Activated CD8-positive, alpha-beta memory T cell treated with anti-CD3 and anti-CD28 coated beads, Interleukin-2, amount 10 ng/mL, durations not matched to agents 7 days and 5 days (primary cell): Measurements from ENCODE around the gene EPB41L5. TPM values are rescaled to one million over a fixed set of nuclear protein-coding genes. Genes with fewer than 3 reads are reported as not detected.
A peak's percentile ranks its signal among the peaks of the same experiment; 100 is the strongest.
"Not testable (repeated sequence)": the region's sequence is repeated elsewhere in the genome, so short reads cannot be mapped to it uniquely, and the experiment has no call there.

ENCODE experiments used
- ATAC-seq: fragments of 150-1000 bp; cut with Tn5 transposase; one replicate; pipeline ENCODE4 v1.10.0; 2021; ENCODE audit warnings: moderate library complexity
- CTCF ChIA-PET: fragments of 350-600 bp; sonication (Branson Sonifier 250); formaldehyde crosslinking; loops from one replicate; lab custom pipeline; 2021; ENCODE audit warnings: antibody characterized with exemption; lab: Charles Lee
- DNase-seq: peaks from one replicate; pipeline ENCODE4 v3.0.0-alpha.2; 2020
- H3K27ac Mint-ChIP-seq: one replicate; pipeline ENCODE4 v1.8.0; 2021; ENCODE audit warnings: mild to moderate bottlenecking, mixed read lengths
- H3K27me3 Mint-ChIP-seq: one replicate; pipeline ENCODE4 v1.8.0; 2021; ENCODE audit warnings: mixed read lengths
- H3K36me3 Mint-ChIP-seq: one replicate; pipeline ENCODE4 v1.8.0; 2021; ENCODE audit warnings: mild to moderate bottlenecking, mixed read lengths
- H3K4me1 Mint-ChIP-seq: one replicate; pipeline ENCODE4 v1.8.0; 2021; ENCODE audit warnings: mixed read lengths
- H3K4me3 Mint-ChIP-seq: one replicate; pipeline ENCODE4 v1.8.0; 2021; ENCODE audit warnings: mild to moderate bottlenecking, moderate library complexity, mixed read lengths
- H3K9me3 Mint-ChIP-seq: one replicate; pipeline ENCODE4 v1.8.0; 2022; ENCODE audit warnings: low read depth, mixed read lengths
- total RNA-seq, 2 experiments: library from RNA; stranded (reverse); gene quantifications; one replicate each; pipeline ENCODE4 v1.2.3, GENCODE V29; 2021

The EPB41L5 gene
- total RNA-seq, result 1 to 10 TPM; 1.9 to 2.2 TPM

DNA sequence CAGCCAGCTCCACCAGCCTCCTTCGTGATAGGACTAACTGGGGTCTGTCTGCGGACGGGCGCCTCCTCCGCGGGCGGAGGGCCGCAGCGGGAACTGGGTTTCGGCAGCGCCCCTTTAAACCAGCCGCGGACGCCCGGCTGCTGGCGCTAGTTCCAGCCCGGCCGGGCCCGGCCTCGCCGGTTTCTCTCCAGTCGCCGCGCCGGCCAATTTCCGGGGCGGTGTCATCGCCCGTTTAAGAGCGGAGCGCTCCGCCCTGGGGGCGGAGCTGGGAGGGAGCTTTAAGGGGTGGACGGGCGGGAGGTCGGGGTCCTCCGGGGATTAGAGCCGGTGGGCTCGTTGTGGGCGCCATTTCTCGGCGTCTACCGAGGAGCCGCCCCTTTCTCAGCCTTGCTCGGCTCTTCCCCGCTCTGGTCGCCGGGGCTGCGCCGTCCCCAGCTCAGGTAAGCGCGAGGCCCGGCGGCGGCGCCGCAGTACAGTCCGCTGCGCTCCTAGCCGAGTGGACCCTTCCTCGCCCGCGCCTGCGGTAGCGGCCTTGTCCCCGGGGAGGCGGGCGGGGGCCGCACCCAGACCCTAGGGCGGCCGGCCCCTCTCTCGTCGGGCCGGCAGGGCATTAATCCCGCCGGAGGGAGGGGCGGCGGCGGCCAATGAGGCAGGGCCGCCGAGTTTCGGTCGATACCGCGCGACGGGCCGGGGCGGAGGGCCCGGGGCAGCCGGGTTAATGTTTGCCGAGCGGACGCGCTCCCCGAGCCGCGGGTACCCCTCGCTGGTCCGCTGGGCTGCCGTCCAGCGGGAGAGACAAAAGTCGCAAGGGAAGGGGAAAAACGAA is at the start of gene EPB41L5:
EPB41L5 (plus strand) TSS at position 307 of the 826 bp plus-strand sequence. CDS start 6,008 bp downstream, outside the sequence.
- peak; percentile 89 for DNase-seq
- no peaks in the 10 kb centered on the region for H3K9me3 Mint-ChIP-seq
- peak within 1 kb of the TSS; percentile 76 for H3K4me3 Mint-ChIP-seq

DNA sequence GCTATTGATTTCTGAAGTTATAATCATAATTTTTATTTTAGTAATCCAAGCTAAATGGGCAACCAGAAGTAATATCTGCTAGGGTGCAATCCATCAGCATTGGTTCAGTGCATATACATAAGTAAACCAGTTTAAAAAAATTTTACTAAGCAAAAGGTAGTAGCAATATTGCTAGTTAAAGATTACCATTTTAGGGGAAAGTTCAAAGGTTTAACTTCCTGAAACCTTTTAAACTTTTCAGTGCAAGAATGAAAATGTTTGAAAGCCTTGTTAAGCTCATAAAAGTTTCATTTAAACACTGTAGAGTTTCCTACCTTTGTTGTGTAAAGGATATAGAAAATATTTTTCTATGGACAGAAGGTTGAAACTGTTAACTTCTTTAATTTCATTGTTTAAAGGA is 31.0 kb upstream of the EPB41L5 start:
- Mint-ChIP-seq H3K4me3 (no peak overlapping the region), H3K27me3 (no peaks in the 10 kb centered on the region), H3K36me3 (peaks cover 12% of the 10 kb centered on the region), H3K9me3 (no peaks in the 10 kb centered on the region), H3K4me1 (no peaks in the 10 kb centered on the region), H3K27ac (no peak overlapping the region)
- DNase-seq (no peak), ATAC-seq (no peak)
- CTCF ChIA-PET, result interaction anchor here (0.6 kb wide), 1 partner anchor 13 kb away, joined by 3 read pairs; no protein-coding TSS in a partner anchor

More for the DNA sequence above, at the start of gene EPB41L5:
- Mint-ChIP-seq H3K4me1 (peaks cover 13% of the 10 kb centered on the region), H3K27me3 (peaks cover 8% of the 10 kb centered on the region), H3K27ac (no peak within 1 kb of the TSS), H3K36me3 (no peaks in the 10 kb centered on the region)
- CTCF ChIA-PET, result interaction anchor here (0.9 to 2.3 kb wide), 4 partner anchors 13 to 310 kb away, joined by 3 to 19 read pairs (median 3); no protein-coding TSS in a partner anchor
- peak; percentile 98 for ATAC-seq

DNA sequence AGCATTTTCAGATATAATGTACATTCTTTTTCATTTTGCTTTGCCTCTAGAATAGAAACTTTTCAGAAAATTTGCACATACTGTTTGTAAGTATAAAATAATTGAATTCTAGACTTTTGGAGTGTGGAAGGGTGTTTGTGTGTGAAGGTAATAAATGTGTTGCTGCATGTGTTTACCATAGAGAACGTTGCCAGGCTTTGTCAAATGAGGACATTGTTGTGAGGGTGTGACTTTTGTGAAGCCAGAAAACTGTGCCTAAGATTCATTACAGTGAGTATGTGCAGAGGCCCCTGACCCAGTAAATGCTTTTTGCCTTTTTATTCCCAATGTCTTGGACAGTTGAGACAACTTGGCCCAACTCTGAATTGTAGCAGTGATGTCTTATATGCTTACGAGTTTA is 30.4 kb upstream of the EPB41L5 start:
- no peaks in the 10 kb centered on the region for H3K27me3 Mint-ChIP-seq
- no peak for ATAC-seq
- no peak for DNase-seq
- H3K36me3 Mint-ChIP-seq, result peaks cover 6% of the 10 kb centered on the region
- H3K4me1 Mint-ChIP-seq, result no peaks in the 10 kb centered on the region
- CTCF ChIA-PET, result interaction anchor here (1.1 kb wide), 2 partner anchors 13 to 279 kb away, joined by 3 read pairs; no protein-coding TSS in a partner anchor
- H3K4me3 Mint-ChIP-seq, result no peak overlapping the region
- no peak overlapping the region for H3K27ac Mint-ChIP-seq
- H3K9me3 Mint-ChIP-seq, result no peaks in the 10 kb centered on the region

DNA sequence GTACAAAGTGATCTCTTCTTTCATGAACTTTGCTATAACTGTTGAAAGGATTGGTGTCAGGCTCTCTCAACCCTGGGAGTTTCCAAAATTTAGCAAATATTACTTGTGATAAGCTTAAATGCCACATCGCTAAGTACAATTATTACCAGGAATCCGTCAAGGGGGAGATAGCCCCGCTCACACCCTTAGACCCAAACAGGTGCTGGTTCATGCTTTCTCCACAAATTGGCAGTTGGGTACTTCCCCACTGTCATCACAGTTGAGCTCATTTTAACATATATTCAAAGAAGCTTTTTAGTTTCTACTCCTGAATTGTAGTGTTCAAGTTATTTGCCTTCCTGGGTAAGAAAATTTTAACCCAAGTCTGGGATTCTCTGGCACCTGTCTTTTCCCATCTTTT is 29.8 kb upstream of the EPB41L5 start:
- CTCF ChIA-PET, result interaction anchor here (1.1 kb wide), 2 partner anchors 12 to 280 kb away, joined by 3 read pairs; no protein-coding TSS in a partner anchor
- no peaks in the 10 kb centered on the region for H3K27me3 Mint-ChIP-seq

DNA sequence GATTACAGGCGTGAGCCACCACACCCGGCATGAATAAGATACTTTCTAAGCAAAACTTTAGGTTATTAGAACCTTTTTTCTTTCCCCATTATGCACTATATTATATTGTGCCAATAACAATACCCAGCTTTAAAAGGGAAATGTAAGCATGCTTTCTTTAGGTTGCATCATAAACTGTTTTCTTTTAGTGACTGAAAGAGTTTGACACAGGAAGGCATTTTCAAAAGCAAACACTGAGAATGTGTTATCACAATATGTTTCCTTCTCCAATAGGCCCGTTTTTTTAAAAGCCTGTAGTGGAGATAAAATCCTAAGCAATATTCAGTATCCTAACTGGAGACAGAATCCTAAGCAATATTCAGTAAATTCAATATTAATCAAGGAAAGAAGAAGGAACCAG is 16.7 kb upstream of the EPB41L5 start:
- H3K27me3 Mint-ChIP-seq, result peaks cover 9% of the 10 kb centered on the region
- H3K9me3 Mint-ChIP-seq, result no peaks in the 10 kb centered on the region
- CTCF ChIA-PET, result no interaction called here
- no peaks in the 10 kb centered on the region for H3K4me1 Mint-ChIP-seq
- no peak overlapping the region for H3K27ac Mint-ChIP-seq
- no peak overlapping the region for H3K4me3 Mint-ChIP-seq
- DNase-seq (no peak), ATAC-seq (no peak)
- H3K36me3 Mint-ChIP-seq, result no peaks in the 10 kb centered on the region

More for the DNA sequence above, 29.8 kb upstream of the EPB41L5 start:
- Mint-ChIP-seq H3K36me3 (peaks cover 6% of the 10 kb centered on the region), H3K9me3 (no peaks in the 10 kb centered on the region), H3K4me3 (no peak overlapping the region), H3K27ac (no peak overlapping the region), H3K4me1 (no peaks in the 10 kb centered on the region)
- DNase-seq (no peak), ATAC-seq (no peak)

DNA sequence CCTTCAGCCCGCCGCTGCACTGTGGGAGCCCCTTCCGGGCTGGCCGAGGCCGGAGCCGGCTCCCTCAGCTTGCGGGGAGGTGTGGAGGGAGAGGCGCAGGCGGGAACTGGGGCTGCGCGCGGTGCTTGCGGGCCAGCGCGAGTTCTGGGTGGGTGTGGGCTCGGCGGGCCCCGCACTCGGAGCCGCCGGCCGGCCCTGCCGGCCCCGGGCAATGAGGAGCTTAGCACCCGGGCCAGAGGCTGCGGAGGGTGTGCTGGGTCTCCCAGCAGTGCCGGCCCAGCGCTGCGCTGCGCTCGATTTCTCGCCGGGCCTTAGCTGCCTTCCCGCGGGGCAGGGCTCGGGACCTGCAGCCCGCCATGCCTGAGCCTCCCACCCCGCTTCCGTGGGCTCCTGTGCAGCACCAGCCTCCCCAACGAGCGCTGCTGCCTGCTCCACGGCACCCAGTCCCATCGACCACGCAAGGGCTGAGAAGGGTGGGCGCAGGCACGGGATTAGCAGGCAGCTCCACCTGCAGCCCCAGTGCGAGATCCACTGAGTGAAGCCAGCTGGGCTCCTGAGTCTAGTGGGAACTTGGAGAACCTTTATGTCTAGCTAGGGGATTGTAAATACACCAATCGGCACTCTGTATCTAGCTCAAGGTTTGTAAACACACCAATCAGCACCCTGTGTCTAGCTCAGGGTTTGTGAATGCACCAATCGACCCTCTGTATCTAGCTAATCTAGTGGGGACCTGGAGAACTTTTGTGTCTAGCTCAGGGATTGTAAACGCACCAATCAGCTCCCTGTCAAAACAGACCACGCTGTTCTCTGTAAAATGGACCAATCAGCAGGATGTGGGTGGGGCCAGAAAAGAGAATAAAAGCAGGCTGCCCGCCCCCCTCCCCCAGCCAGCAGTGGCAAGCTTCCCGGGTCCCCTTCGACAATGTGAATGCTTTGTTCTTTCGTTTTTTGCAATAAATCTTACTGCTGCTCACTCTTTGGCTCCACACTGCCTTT is 15.7 kb upstream of the EPB41L5 start:
- not testable (repeated sequence) for H3K36me3 Mint-ChIP-seq, H3K27me3 Mint-ChIP-seq, H3K4me1 Mint-ChIP-seq, ATAC-seq, DNase-seq, H3K9me3 Mint-ChIP-seq, H3K27ac Mint-ChIP-seq, H3K4me3 Mint-ChIP-seq
- CTCF ChIA-PET, result interaction anchor here (0.6 to 0.7 kb wide), 2 partner anchors 13 to 244 kb away, joined by 3 read pairs; no protein-coding TSS in a partner anchor

DNA sequence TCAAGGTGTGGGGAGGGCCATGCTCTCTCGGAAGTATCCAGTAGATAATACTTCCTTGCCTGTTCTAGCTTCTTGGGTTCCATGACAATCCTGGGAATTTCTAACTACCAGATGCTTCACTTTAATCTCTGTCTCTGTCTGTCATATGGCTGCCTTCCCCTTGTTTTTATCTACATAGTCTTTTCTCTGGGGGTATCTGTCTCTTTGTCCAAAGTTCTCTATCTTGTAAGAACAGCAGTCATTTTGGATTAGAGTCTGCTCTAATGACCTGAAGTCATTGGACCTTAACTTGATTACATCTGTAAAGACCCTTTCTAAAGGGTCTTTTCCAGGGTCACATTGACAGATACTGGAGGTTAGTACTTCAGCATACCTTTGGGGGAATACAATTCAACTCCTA is 11.4 kb upstream of the EPB41L5 start:
- ATAC-seq (no peak), DNase-seq (no peak)
- Mint-ChIP-seq H3K4me1 (peaks cover 2% of the 10 kb centered on the region), H3K9me3 (no peaks in the 10 kb centered on the region), H3K27me3 (peaks cover 9% of the 10 kb centered on the region), H3K4me3 (no peak overlapping the region), H3K36me3 (no peaks in the 10 kb centered on the region), H3K27ac (no peak overlapping the region)
- CTCF ChIA-PET, result no interaction called here

DNA sequence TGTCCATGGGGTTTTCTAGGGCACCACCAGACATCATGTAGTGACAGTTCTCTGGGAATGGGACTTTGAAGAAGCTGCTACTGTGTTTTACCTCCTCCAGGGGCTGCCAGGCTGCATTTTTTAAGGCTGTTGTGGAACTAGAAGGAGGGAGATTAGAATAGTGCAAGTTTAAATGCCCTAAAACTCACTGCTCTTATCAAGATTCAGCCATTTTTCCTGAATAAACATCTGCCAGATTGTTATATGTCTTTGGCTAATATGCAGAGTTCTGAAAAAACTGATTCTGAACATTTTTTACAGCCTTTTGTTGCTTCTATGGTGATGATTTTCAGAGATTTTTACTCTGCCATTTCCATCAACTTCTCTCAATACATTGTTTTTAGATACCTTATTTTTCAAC is 8.6 kb upstream of the EPB41L5 start:
- Mint-ChIP-seq H3K4me1 (peaks cover 4% of the 10 kb centered on the region), H3K36me3 (no peaks in the 10 kb centered on the region), H3K27me3 (no peaks in the 10 kb centered on the region), H3K4me3 (no peak overlapping the region), H3K27ac (no peak overlapping the region), H3K9me3 (no peaks in the 10 kb centered on the region)
- DNase-seq, result no peak
- CTCF ChIA-PET, result interaction anchor here (0.7 kb wide), 1 partner anchor 186 kb away, joined by 3 read pairs; no protein-coding TSS in a partner anchor
- no peak for ATAC-seq

DNA sequence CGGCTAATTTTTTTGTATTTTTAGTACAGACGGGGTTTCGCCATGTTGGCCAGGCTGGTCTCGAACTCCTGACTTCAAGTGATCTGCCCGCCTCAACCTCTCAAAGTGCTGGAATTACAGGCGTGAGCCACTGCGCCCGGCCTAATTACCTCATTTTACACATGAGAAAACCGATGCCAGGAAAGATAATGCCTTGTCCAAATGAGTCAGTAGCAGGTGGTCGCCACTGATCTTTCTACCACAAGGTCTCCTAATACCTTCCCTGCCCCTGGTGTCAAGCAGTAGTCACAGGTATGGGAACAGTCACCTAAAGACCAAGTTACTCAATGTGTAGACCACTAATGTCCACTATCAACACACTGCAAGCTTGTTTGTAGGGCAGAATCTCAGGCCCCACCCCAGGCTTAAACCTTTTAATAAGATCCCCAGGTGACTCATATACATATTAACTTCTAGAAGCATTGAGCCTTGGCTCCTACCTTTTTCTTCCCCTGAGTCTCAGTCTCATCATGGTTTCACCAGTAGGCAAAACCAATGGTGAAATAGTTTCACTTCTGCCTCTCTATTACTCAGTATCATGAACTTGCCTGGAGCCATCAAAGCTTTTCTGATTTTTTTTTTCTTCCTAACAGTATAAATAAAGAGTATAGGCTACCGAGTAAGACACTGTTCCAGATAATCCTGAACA is 6.9 kb upstream of the EPB41L5 start:
- ATAC-seq, result no peak
- CTCF ChIA-PET, result no interaction called here
- DNase-seq, result no peak
- H3K27ac Mint-ChIP-seq, result no peak overlapping the region
- H3K4me1 Mint-ChIP-seq, result peaks cover 4% of the 10 kb centered on the region
- no peaks in the 10 kb centered on the region for H3K36me3 Mint-ChIP-seq
- no peak overlapping the region for H3K4me3 Mint-ChIP-seq
- H3K27me3 Mint-ChIP-seq, result no peaks in the 10 kb centered on the region
- no peaks in the 10 kb centered on the region for H3K9me3 Mint-ChIP-seq

DNA sequence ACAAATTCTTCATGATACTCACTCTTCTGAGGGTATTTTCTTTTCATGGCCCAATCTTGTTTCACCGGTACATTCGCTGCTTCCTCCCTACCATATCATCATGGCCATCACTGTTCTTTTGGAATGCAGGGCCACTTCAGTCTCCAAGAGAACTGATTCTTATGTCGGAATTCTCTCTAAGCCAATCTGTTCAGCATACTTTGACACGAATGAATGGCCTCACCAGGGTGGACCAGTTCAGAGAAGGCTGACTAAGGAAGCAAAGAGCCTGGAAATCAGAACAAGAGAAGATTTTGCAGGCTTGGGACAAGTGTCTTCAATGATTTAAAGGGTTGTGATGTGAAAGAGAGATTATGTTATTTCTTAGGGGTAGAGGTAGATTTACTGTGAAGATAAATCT is 5.0 kb upstream of the EPB41L5 start:
- Mint-ChIP-seq H3K4me3 (no peak overlapping the region), H3K27me3 (no peaks in the 10 kb centered on the region), H3K36me3 (no peaks in the 10 kb centered on the region), H3K4me1 (peaks cover 10% of the 10 kb centered on the region), H3K27ac (no peak overlapping the region), H3K9me3 (no peaks in the 10 kb centered on the region)
- no peak for DNase-seq
- no peak for ATAC-seq
- CTCF ChIA-PET, result no interaction called here

DNA sequence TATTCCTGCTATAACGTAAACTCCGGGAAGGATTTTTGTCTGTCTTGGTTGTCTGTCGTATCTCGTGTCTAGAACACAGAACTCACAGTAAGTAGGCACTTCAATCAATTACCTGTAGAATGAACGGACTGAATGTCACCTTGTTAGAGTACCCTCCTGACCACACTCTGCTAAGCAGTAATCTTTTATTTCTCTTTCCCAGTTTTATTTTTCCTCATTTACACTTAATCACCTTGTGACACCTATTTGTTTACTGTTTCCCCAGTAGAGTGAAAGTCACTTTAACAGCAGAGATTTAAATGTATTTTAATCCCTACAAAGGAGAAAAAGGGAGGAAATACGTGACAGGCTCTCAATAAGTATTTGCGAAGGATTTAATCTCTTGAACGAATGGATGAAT is 514 bp upstream of the EPB41L5 start:
- Mint-ChIP-seq H3K4me1 (peaks cover 13% of the 10 kb centered on the region), H3K27ac (no peak overlapping the region), H3K9me3 (no peaks in the 10 kb centered on the region), H3K27me3 (peaks cover 8% of the 10 kb centered on the region), H3K36me3 (no peaks in the 10 kb centered on the region), H3K4me3 (peak overlapping the region; percentile 53)
- ATAC-seq (no peak), DNase-seq (no peak)
- CTCF ChIA-PET, result interaction anchor here (0.9 to 2.3 kb wide), 4 partner anchors 13 to 309 kb away, joined by 3 to 19 read pairs (median 3); no protein-coding TSS in a partner anchor

DNA sequence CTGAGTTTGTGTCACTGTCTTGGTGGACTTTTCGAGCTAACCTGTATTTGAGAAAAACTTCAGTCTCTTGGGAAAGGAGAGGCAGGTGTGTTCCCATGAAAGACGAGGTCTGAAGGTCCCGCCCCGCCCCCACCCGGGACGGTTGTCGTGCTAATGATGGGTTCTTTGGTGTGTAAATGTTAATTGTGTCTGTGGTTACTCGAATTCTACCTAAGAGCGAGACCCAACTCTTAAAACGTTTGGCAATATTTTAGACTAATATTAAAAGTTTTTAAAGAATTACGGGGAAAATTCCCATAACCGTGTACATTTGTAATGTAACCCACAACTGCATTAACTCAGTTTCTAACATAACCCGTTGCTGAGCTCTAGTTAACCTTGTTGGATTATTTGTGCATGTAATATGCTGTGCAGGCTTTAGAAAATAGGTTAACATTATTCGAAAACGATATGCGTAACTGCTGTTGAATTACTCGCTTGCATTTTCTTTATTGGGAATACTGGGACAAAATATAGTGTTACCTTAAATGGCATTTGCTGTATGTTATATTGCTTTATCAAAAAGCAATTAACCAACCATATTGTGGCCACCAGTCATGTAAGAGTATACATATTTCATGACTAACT is 833 bp downstream of the EPB41L5 start:
- no peak for DNase-seq

More for the DNA sequence above, 833 bp downstream of the EPB41L5 start:
- Mint-ChIP-seq H3K27me3 (peaks cover 8% of the 10 kb centered on the region), H3K4me1 (peaks cover 13% of the 10 kb centered on the region), H3K4me3 (peak overlapping the region; percentile 76), H3K9me3 (no peaks in the 10 kb centered on the region), H3K27ac (no peak overlapping the region), H3K36me3 (no peaks in the 10 kb centered on the region)
- CTCF ChIA-PET, result interaction anchor here (2.3 kb wide), 1 partner anchor 162 kb away, joined by 19 read pairs; no protein-coding TSS in a partner anchor
- no peak for ATAC-seq
